OCI-LY7 (cell line): Measurements from ENCODE around the gene TAOK3. TPM values are rescaled to one million over a fixed set of nuclear protein-coding genes. Genes with fewer than 3 reads are reported as not detected.

ENCODE experiments used
- BruUV-seq: library from RNA; stranded (reverse); fragments of 400-500 nt; replicated peaks from 2 replicates; lab custom pipeline; 2021; lab: Mats Ljungman, UMichigan
- CTCF ChIA-PET: fragments of 300-600 bp; sonication (Branson Sonifier 250); formaldehyde crosslinking; loops from one replicate; lab custom pipeline; 2022; ENCODE audit warnings: antibody characterized with exemption; ENCODE audit not compliant: unreplicated experiment; lab: Charles Lee
- POLR2A ChIA-PET: fragments of 300-600 bp; sonication (Branson Sonifier 250); formaldehyde crosslinking; loops from one replicate; lab custom pipeline; 2022; ENCODE audit warnings: antibody characterized with exemption; lab: Charles Lee
- DNase-seq: peaks from one replicate; pipeline ENCODE4 v3.0.0-alpha.2; 2015; ENCODE audit warnings: low spot score
- H2AFZ ChIP-seq: fragments of 200-600 bp; sonication (generic), shearing (Covaris generic); 2 replicates; pipeline ENCODE4 v1.6.1; 2014; ENCODE audit warnings: mild to moderate bottlenecking, antibody characterized with exemption, low read length, moderate library complexity
- H3K27ac ChIP-seq: fragments of 200-600 bp; sonication (generic); 2 replicates; pipeline ENCODE4 v1.5.1; 2014; ENCODE audit warnings: mixed run types, low read depth, mild to moderate bottlenecking, moderate library complexity, low read length, inconsistent platforms; ENCODE audit not compliant: poor library complexity, severe bottlenecking
- H3K36me3 ChIP-seq: fragments of 200-600 bp; sonication (generic); 2 replicates; pipeline ENCODE4 v1.6.1; 2014; ENCODE audit warnings: mild to moderate bottlenecking, antibody characterized with exemption, low read length, moderate library complexity, mixed read lengths; ENCODE audit not compliant: insufficient read depth
- H3K4me1 ChIP-seq: fragments of 200-600 bp; sonication (generic); 2 replicates; pipeline ENCODE4 v1.5.1; 2014; ENCODE audit warnings: mild to moderate bottlenecking, low read length; ENCODE audit not compliant: insufficient read depth, poor library complexity, severe bottlenecking
- H3K4me2 ChIP-seq: fragments of 200-600 bp; sonication (generic); 2 replicates; pipeline ENCODE4 v1.6.1; 2014; ENCODE audit warnings: mild to moderate bottlenecking, low read length
- H3K4me3 ChIP-seq: fragments of 200-600 bp; sonication (generic); 2 replicates; pipeline ENCODE4 v1.5.1; 2014; ENCODE audit warnings: mild to moderate bottlenecking, low read depth, low read length; ENCODE audit not compliant: poor library complexity, severe bottlenecking
- H3K79me2 ChIP-seq: fragments of 200-600 bp; sonication (generic); 2 replicates; pipeline ENCODE4 v1.6.1; 2016; ENCODE audit warnings: low read depth, mild to moderate bottlenecking, low read length, moderate library complexity, mixed read lengths; ENCODE audit not compliant: insufficient read depth
- H3K9me2 ChIP-seq: fragments of 200-600 bp; sonication (generic); 2 replicates; pipeline ENCODE4 v1.6.1; 2016; ENCODE audit warnings: mild to moderate bottlenecking, low read length, mixed read lengths; ENCODE audit not compliant: insufficient read depth
- H3K9me3 ChIP-seq: fragments of 200-600 bp; sonication (generic); 2 replicates; pipeline ENCODE4 v1.6.1; 2014; ENCODE audit warnings: mild to moderate bottlenecking, mixed run types, low read length, mixed read lengths
- H4K20me1 ChIP-seq: fragments of 200-600 bp; sonication (generic); 2 replicates; pipeline ENCODE4 v1.6.1; 2014; ENCODE audit warnings: mild to moderate bottlenecking, antibody characterized with exemption, low read length, moderate library complexity, mixed read lengths; ENCODE audit not compliant: insufficient read depth
- EZH2phosphoT487 ChIP-seq: fragments of 200-600 bp; sonication (generic); IDR thresholded peaks from 2 replicates; pipeline ENCODE4 v1.6.1; 2018; ENCODE audit warnings: low read depth, borderline replicate concordance, mild to moderate bottlenecking, mixed run types, antibody characterized with exemption, low read length, moderate library complexity, mixed read lengths
- intact Hi-C: fragments of 100-400 bp; cut with micrococcal nuclease; formaldehyde crosslinking; loops from one replicate; pipeline ENCODE4 v1.10.0; 2022; ENCODE audit not compliant: unreplicated experiment
- total RNA-seq, 2 experiments: library from RNA; depleted of rRNA in 1 of 2; stranded (reverse); fragments of >200 nt in 1 of 2; shearing (Covaris generic) in 1 of 2; gene quantifications; 2 replicates each; pipeline ENCODE4 v1.2.3, GENCODE V29; 2014 to 2022
- TF ChIP-seq, protein P1 (sequence below): fragments of 200-600 bp; sonication (generic); conservative IDR thresholded peaks from 2 replicates; pipeline ENCODE4 v1.5.1; 2014; ENCODE audit warnings: mild to moderate bottlenecking, antibody characterized with exemption, low read length, moderate library complexity, mixed read lengths

TAOK3 gene
- total RNA-seq, 2 experiments from 2014 or later = 30.7 to 56.0 TPM

DNA sequence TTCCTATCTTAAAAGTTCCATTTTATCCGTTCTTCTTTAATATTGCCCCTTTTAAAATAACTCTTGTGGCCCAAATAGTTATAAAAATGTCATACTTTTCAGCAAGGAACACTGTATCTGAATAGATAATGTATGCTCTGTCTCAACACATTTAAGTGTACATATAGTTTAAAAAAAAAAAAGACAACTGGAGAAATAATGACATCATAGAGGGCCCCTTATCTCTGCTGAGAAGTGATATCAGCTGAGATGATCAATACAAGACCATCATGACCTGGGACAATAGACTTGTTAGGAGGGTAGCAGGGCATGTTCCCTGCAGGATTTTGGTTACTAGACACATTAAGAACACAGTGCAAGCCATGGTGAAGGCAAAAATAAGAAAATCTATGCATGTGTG, 159.3 kb downstream of the TAOK3 start:
- H3K4me1 ChIP-seq = peaks cover 2% of the 10 kb centered on the region
- no peak overlapping the region for H2AFZ ChIP-seq
- POLR2A ChIA-PET = interaction anchor here (0.6 kb wide), 1 partner anchor 19 kb away, joined by 5 read pairs; no protein-coding TSS in a partner anchor
- H3K9me3 ChIP-seq = no peaks in the 10 kb centered on the region
- H4K20me1 ChIP-seq = no peaks in the 10 kb centered on the region
- CTCF ChIA-PET = no interaction called here
- peaks cover 36% of the 10 kb centered on the region for H3K36me3 ChIP-seq
- H3K79me2 ChIP-seq = no peaks in the 10 kb centered on the region
- DNase-seq = no peak
- no TSS peak for BruUV-seq
- no peak overlapping the region for H3K4me2 ChIP-seq
- intact Hi-C loops = no loop called here
- TF ChIP-seq EZH2phosphoT487 = no peak
- TF ChIP-seq, protein P1, sequence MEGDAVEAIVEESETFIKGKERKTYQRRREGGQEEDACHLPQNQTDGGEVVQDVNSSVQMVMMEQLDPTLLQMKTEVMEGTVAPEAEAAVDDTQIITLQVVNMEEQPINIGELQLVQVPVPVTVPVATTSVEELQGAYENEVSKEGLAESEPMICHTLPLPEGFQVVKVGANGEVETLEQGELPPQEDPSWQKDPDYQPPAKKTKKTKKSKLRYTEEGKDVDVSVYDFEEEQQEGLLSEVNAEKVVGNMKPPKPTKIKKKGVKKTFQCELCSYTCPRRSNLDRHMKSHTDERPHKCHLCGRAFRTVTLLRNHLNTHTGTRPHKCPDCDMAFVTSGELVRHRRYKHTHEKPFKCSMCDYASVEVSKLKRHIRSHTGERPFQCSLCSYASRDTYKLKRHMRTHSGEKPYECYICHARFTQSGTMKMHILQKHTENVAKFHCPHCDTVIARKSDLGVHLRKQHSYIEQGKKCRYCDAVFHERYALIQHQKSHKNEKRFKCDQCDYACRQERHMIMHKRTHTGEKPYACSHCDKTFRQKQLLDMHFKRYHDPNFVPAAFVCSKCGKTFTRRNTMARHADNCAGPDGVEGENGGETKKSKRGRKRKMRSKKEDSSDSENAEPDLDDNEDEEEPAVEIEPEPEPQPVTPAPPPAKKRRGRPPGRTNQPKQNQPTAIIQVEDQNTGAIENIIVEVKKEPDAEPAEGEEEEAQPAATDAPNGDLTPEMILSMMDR = no peak
- H3K27ac ChIP-seq = no peak overlapping the region
- H3K9me2 ChIP-seq = no peaks in the 10 kb centered on the region
- no peak overlapping the region for H3K4me3 ChIP-seq

DNA sequence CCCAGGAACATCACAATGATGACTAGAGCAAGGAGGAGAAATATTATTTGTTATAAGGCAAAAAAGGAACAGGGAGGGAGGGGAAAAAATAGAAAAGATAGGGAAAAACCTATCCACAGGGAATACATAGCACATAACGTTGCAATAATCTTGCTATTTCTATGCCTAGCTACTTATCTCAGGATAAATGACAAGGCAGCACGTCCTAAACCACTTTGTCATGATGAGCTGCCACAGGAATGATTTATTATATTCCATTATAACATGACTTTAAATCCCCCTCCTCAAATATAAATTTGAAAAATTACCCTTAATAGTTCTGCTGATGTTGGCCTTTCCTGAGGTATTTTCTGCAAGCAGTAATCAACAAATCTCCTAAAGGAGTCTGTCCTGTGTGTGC, 160.1 kb downstream of the TAOK3 start:
- Histone ChIP-seq H2AFZ (no peak overlapping the region), H3K4me3 (no peak overlapping the region), H3K36me3 (peaks cover 30% of the 10 kb centered on the region; the same call in 1 of the 2 replicates), H4K20me1 (no peaks in the 10 kb centered on the region), H3K27ac (no peak overlapping the region), H3K4me2 (no peak overlapping the region), H3K79me2 (no peaks in the 10 kb centered on the region), H3K4me1 (no peaks in the 10 kb centered on the region), H3K9me2 (no peaks in the 10 kb centered on the region), H3K9me3 (no peaks in the 10 kb centered on the region)
- no peak for DNase-seq
- CTCF ChIA-PET = no interaction called here
- BruUV-seq = no TSS peak
- intact Hi-C loops = no loop called here
- POLR2A ChIA-PET = no interaction called here
- no peak for TF ChIP-seq EZH2phosphoT487
- TF ChIP-seq, protein P1 = no peak

DNA sequence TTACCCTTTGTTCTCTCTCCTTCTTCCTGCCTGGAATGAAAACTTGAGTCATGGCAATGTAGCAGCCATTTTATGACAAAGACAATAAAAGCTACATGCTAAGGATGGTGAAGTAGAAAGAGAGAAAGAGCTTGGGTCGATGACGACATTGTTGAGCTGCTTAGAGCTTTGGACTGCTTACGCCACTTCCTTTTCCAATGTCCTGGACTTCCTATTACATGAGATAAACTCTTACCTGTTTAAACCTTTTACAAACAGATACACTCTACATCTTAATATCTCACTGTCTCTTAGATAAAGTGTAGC, 166.6 kb downstream of the TAOK3 start:
- Histone ChIP-seq H3K4me1 (no peaks in the 10 kb centered on the region), H3K36me3 (peaks cover 21% of the 10 kb centered on the region), H3K27ac (no peak overlapping the region), H4K20me1 (no peaks in the 10 kb centered on the region), H3K9me2 (no peaks in the 10 kb centered on the region), H3K9me3 (no peaks in the 10 kb centered on the region), H2AFZ (no peak overlapping the region), H3K4me2 (no peak overlapping the region), H3K79me2 (no peaks in the 10 kb centered on the region), H3K4me3 (no peak overlapping the region)
- no TSS peak for BruUV-seq
- DNase-seq = no peak
- intact Hi-C loops = no loop called here
- POLR2A ChIA-PET = no interaction called here
- CTCF ChIA-PET = no interaction called here
- TF ChIP-seq, protein P1 = no peak
- no peak for TF ChIP-seq EZH2phosphoT487
